ENCODE results near the gene SLITRK5.

GRCh38 chr13:87674247-87674738 is 3.1 kb downstream of the SLITRK5 start:
- TF ChIP-seq EP300 (IDR thresholded peaks at IDR 0.05; ENCODE audit: low read depth), result no peak
- TF ChIP-seq POLR2A (IDR thresholded peaks at IDR 0.05), result no peak

All from transverse colon (tissue), 1 donor.